MCF 10A (cell line): ENCODE measurements around the gene TTC34. TPM values are rescaled to one million over a fixed set of nuclear protein-coding genes. Genes with fewer than 3 reads are reported as not detected.

Experiments used
- BruUV-seq: library from RNA; stranded (reverse); fragments of 400-500 nt; replicated peaks from 2 replicates; lab custom pipeline; 2021; lab: Mats Ljungman, UMichigan
- CTCF ChIA-PET: fragments of 300-600 bp; sonication (Branson Sonifier 250); formaldehyde crosslinking; extraction: SDS; loops from one replicate; lab custom pipeline; 2021; ENCODE audit warnings: antibody characterized with exemption, inconsistent platforms; lab: Yijun Ruan, JAX
- POLR2A ChIA-PET: fragments of 300-600, 350-650 bp; sonication (Branson Sonifier 250); formaldehyde crosslinking; extraction: SDS; loops from one replicate; lab custom pipeline; 2020; ENCODE audit warnings: antibody characterized with exemption, inconsistent platforms; lab: Yijun Ruan, JAX
- DNase-seq: peaks from one replicate; pipeline ENCODE4 v3.0.0-alpha.2; 2018; ENCODE audit not compliant: unreplicated experiment
- H3K27ac Mint-ChIP-seq: one replicate; pipeline ENCODE4 v1.8.0; 2022; ENCODE audit warnings: mild to moderate bottlenecking, low read depth, mixed read lengths; ENCODE audit not compliant: unreplicated experiment
- H3K27me3 Mint-ChIP-seq: one replicate; pipeline ENCODE4 v1.8.0; 2022; ENCODE audit warnings: mixed read lengths; ENCODE audit not compliant: insufficient read depth, unreplicated experiment
- H3K36me3 Mint-ChIP-seq: one replicate; pipeline ENCODE4 v1.8.0; 2022; ENCODE audit warnings: mild to moderate bottlenecking, moderate library complexity, mixed read lengths; ENCODE audit not compliant: insufficient read depth, unreplicated experiment
- H3K4me1 Mint-ChIP-seq: one replicate; pipeline ENCODE4 v1.8.0; 2022; ENCODE audit warnings: mixed read lengths; ENCODE audit not compliant: insufficient read depth, unreplicated experiment
- H3K4me3 Mint-ChIP-seq: one replicate; pipeline ENCODE4 v1.8.0; 2022; ENCODE audit warnings: mild to moderate bottlenecking, moderate library complexity, mixed read lengths; ENCODE audit not compliant: unreplicated experiment
- H3K9me3 Mint-ChIP-seq: one replicate; pipeline ENCODE4 v1.8.0; 2022; ENCODE audit warnings: mixed read lengths; ENCODE audit not compliant: unreplicated experiment
- CTCF ChIP-seq: fragments of 200-600 bp; IDR thresholded peaks from one replicate; pipeline ENCODE4 v1.8.0; 2022; ENCODE audit warnings: antibody characterized with exemption, mild to moderate bottlenecking; ENCODE audit not compliant: unreplicated experiment
- intact Hi-C: fragments of 100-400 bp; cut with micrococcal nuclease; formaldehyde crosslinking; loops from 2 replicates; pipeline ENCODE4 v1.14.1; 2022
- total RNA-seq: library from RNA; stranded (reverse); gene quantifications from 2 replicates; pipeline ENCODE4 v1.2.3, GENCODE V29; 2022

Gene TTC34
- total RNA-seq, 1 experiment from 2014 or later, result 0.47 TPM

- BruUV-seq, result no TSS peak
- Mint-ChIP-seq H3K27ac (peak overlapping the region; percentile 80), H3K36me3 (no peaks in the 10 kb centered on the region), H3K9me3 (peaks cover 9% of the 10 kb centered on the region), H3K27me3 (no peaks in the 10 kb centered on the region), H3K4me1 (peaks cover 6% of the 10 kb centered on the region), H3K4me3 (peak overlapping the region; percentile 88)
- intact Hi-C loops, result loop anchor here (2.0 kb wide), 1 partner anchor 55 kb away; the partner anchor contains the start of gene PRXL2B
- ChIA-PET POLR2A (no interaction called here), CTCF (no interaction called here)
- no peak for DNase-seq
- no peak for TF ChIP-seq CTCF
These were observed 159.3 kb downstream of the TTC34 start for GRCh38 chr1:2642131-2642559.

GRCh38 chr1:2641381-2642130 is 159.9 kb downstream of the TTC34 start:
- H3K4me3 Mint-ChIP-seq, result peak overlapping the region; percentile 88
- peaks cover 11% of the 10 kb centered on the region for H3K4me1 Mint-ChIP-seq
- ChIA-PET CTCF (interaction anchor here (0.8 kb wide), 1 partner anchor 227 kb away, joined by 4 read pairs; no protein-coding TSS in a partner anchor), POLR2A (no interaction called here)
- no peak for DNase-seq
- peaks cover 5% of the 10 kb centered on the region for H3K36me3 Mint-ChIP-seq
- no TSS peak for BruUV-seq
- intact Hi-C loops, result loop anchor here (2.0 kb wide), 1 partner anchor 55 kb away; the partner anchor contains the start of gene PRXL2B
- H3K27me3 Mint-ChIP-seq, result no peaks in the 10 kb centered on the region
- no peak overlapping the region for H3K27ac Mint-ChIP-seq
- no peak for TF ChIP-seq CTCF
- peaks cover 9% of the 10 kb centered on the region for H3K9me3 Mint-ChIP-seq

DNA sequence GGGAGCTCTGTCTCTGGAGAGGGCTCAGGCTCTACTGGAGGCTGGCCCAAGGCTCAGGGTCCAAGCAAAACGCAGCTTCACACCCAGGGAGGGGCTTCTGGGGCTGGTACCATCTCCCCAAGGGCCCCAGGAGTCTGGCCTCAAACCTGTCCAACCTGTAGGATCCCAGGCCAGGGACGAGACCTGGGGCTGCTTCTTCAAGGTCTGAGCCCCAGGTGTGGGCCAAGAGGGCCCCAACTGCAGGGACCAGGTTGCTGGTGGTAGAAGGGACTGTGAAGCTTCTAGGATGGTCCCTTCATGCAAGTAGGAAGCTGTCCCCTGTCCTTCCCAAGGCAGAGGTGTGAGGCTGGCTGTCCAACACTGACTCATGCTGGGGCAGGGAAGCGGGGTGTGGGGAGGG is 160.9 kb downstream of the TTC34 start:
- H3K9me3 Mint-ChIP-seq, result peaks cover 2% of the 10 kb centered on the region
- H3K36me3 Mint-ChIP-seq, result peaks cover 5% of the 10 kb centered on the region
- H3K27me3 Mint-ChIP-seq, result no peaks in the 10 kb centered on the region
- TF ChIP-seq CTCF, result no peak
- CTCF ChIA-PET, result interaction anchor here (0.8 kb wide), 1 partner anchor 226 kb away, joined by 4 read pairs; no protein-coding TSS in a partner anchor
- BruUV-seq, result no TSS peak
- intact Hi-C loops, result no loop called here
- POLR2A ChIA-PET, result no interaction called here
- no peak overlapping the region for H3K4me3 Mint-ChIP-seq
- peaks cover 11% of the 10 kb centered on the region for H3K4me1 Mint-ChIP-seq
- DNase-seq, result no peak
- H3K27ac Mint-ChIP-seq, result no peak overlapping the region

GRCh38 chr1:2639607-2640521 is 161.6 kb downstream of the TTC34 start:
- intact Hi-C loops, result no loop called here
- Mint-ChIP-seq H3K9me3 (no peaks in the 10 kb centered on the region), H3K27me3 (no peaks in the 10 kb centered on the region), H3K36me3 (peaks cover 5% of the 10 kb centered on the region), H3K4me3 (no peak overlapping the region), H3K27ac (no peak overlapping the region), H3K4me1 (peaks cover 11% of the 10 kb centered on the region)
- no peak for TF ChIP-seq CTCF
- no TSS peak for BruUV-seq
- DNase-seq, result no peak
- ChIA-PET POLR2A (no interaction called here), CTCF (interaction anchor here (0.6 to 1.2 kb wide), 2 partner anchors 17 to 93 kb away, joined by 3 read pairs; no protein-coding TSS in a partner anchor)
